GM19438 (cell line): Measurements from ENCODE around the gene JUP.

Experiments
- ATAC-seq: cut with Tn5 transposase; IDR thresholded peaks from one replicate; pipeline ENCODE4 v1.9.1; 2021; ENCODE audit warnings: low read depth; ENCODE audit not compliant: unreplicated experiment

The JUP gene

GRCh38 chr17:41728056-41728455 lies 58.5 kb downstream of the JUP start:
- no peak for ATAC-seq

- ATAC-seq: no peak
Observed at GRCh38 chr17:41725134-41725533, 61.4 kb downstream of the JUP start.

GRCh38 chr17:41724476-41725050 lies 61.9 kb downstream of the JUP start:
- ATAC-seq: no peak

GRCh38 chr17:41723801-41724475 lies 62.6 kb downstream of the JUP start:
- no peak for ATAC-seq

- no peak for ATAC-seq
Observed at GRCh38 chr17:41722231-41722630, 64.3 kb downstream of the JUP start.

GRCh38 chr17:41718287-41718645 lies 68.2 kb downstream of the JUP start:
- no peak for ATAC-seq

- ATAC-seq: no peak
Observed at GRCh38 chr17:41717408-41718286, 68.9 kb downstream of the JUP start.

- ATAC-seq: no peak
Observed at GRCh38 chr17:41711669-41712400, 74.7 kb downstream of the JUP start, which contains the start of gene GAST. Gene GAST (plus strand): TSS chr17:41712331. CDS start chr17:41715437, 3,106 bp downstream.

GRCh38 chr17:41710472-41711090 lies 75.9 kb downstream of the JUP start:
- no peak for ATAC-seq

- ATAC-seq: no peak
Observed at GRCh38 chr17:41707803-41708669, 78.5 kb downstream of the JUP start.

GRCh38 chr17:41705271-41705991 lies 81.1 kb downstream of the JUP start:
- ATAC-seq: no peak
